B cell (primary cell): Measurements from ENCODE around the gene CPE. TPM values are rescaled to one million over a fixed set of nuclear protein-coding genes. Genes with fewer than 3 reads are reported as not detected.

ENCODE experiments used
- ATAC-seq: fragments of 200-7000 bp; cut with Tn5 transposase; one replicate; pipeline ENCODE4 v1.10.0; 2021; ENCODE audit warnings: low read depth, mild to moderate bottlenecking, moderate number of reproducible peaks, moderate library complexity
- CTCF ChIA-PET: fragments of 350-600 bp; sonication (Branson Sonifier 250); formaldehyde crosslinking; loops from one replicate; lab custom pipeline; 2021; ENCODE audit warnings: antibody characterized with exemption, inconsistent platforms; lab: Charles Lee
- POLR2A ChIA-PET: fragments of 350-600 bp; sonication (Branson Sonifier 250); formaldehyde crosslinking; loops from one replicate; lab custom pipeline; 2021; ENCODE audit warnings: antibody characterized with exemption; lab: Charles Lee
- DNase-seq: peaks from one replicate; pipeline ENCODE4 v3.0.0; 2013
- H2AFZ ChIP-seq: 2 replicates; pipeline ENCODE4 v1.6.1; 2012; ENCODE audit warnings: mild to moderate bottlenecking, low read depth, low read length; ENCODE audit not compliant: insufficient read depth, poor library complexity, severe bottlenecking
- H3K27ac ChIP-seq, 2 donors: 1 replicate in 1 of 2; 2 replicates in 1 of 2; pipeline ENCODE4 v1.5.1; 2012 to 2013; ENCODE audit warnings: low read length in 2 of 2, mild to moderate bottlenecking in 2 of 2, moderate library complexity in 1 of 2
- H3K27me3 ChIP-seq, 4 experiments: fragments of 200-600 bp in 1 of 4; sonication (generic) in 1 of 4; replicated peaks in 1 of 4; 1 replicate in 2 of 4; 2 replicates in 2 of 4; pipeline versions ENCODE4 v1.6.1 to v1.7.0; 2013 to 2016; ENCODE audit warnings: low read length in 3 of 4, mild to moderate bottlenecking in 2 of 4, mixed read lengths in 1 of 4, moderate library complexity in 1 of 4; ENCODE audit not compliant: insufficient read depth in 4 of 4, control insufficient read depth in 3 of 4; ENCODE audit errors: control extremely low read depth in 1 of 4
- H3K36me3 ChIP-seq, 2 experiments: replicated peaks in 1 of 2; 1 replicate in 1 of 2; 2 replicates in 1 of 2; pipeline versions ENCODE4 v1.6.1 to v1.7.1; 2013; ENCODE audit warnings: low read length in 1 of 2; ENCODE audit not compliant: insufficient read depth in 2 of 2, control insufficient read depth in 1 of 2; ENCODE audit errors: control extremely low read depth in 1 of 2, extremely low read depth in 1 of 2
- H3K4me1 ChIP-seq, 2 donors: fragments of 200-600 bp in 1 of 2; sonication (generic) in 1 of 2; 1 replicate in 1 of 2; 2 replicates in 1 of 2; pipeline versions ENCODE4 v1.5.1 to v1.6.1; 2013 to 2017; ENCODE audit warnings: low read length in 2 of 2; ENCODE audit not compliant: control insufficient read depth in 2 of 2, insufficient read depth in 2 of 2
- H3K4me2 ChIP-seq: replicated peaks from 2 replicates; pipeline ENCODE3; 2012; ENCODE audit warnings: mild to moderate bottlenecking, low read depth, low read length; ENCODE audit not compliant: poor library complexity, severe bottlenecking
- H3K4me3 ChIP-seq, 5 experiments: fragments of 200-600 bp in 1 of 5; sonication (generic) in 1 of 5; 1 replicate in 3 of 5; 2 replicates in 2 of 5; pipeline versions ENCODE4 v1.5.1 to v1.7.0; 2011 to 2016; ENCODE audit warnings: low read length in 4 of 5, mild to moderate bottlenecking in 4 of 5, low read depth in 2 of 5, control low read depth in 1 of 5, moderate library complexity in 1 of 5; ENCODE audit not compliant: insufficient read depth in 1 of 5; ENCODE audit errors: control extremely low read depth in 1 of 5, extremely low read depth in 1 of 5
- H3K79me2 ChIP-seq: fragments of 200-600 bp; sonication (generic); one replicate; pipeline ENCODE4 v1.6.0; 2016; ENCODE audit warnings: low read length; ENCODE audit not compliant: control insufficient read depth, insufficient read depth
- H3K9ac ChIP-seq: fragments of 200-600 bp; sonication (generic); 2 replicates; pipeline ENCODE4 v1.6.1; 2017; ENCODE audit warnings: mild to moderate bottlenecking, low read length, moderate library complexity
- H3K9me3 ChIP-seq, 3 donors: one replicate each; pipeline versions ENCODE4 v1.6.1 to v1.7.1; 2013; ENCODE audit warnings: low read length in 2 of 3; ENCODE audit not compliant: control insufficient read depth in 2 of 3, insufficient read depth in 1 of 3; ENCODE audit errors: control extremely low read depth in 1 of 3
- H4K20me1 ChIP-seq: 2 replicates; pipeline ENCODE4 v1.6.0; 2012; ENCODE audit warnings: mild to moderate bottlenecking, low read length; ENCODE audit not compliant: insufficient read depth, control insufficient read depth, poor library complexity, severe bottlenecking
- H3K27ac Mint-ChIP-seq: one replicate; pipeline ENCODE4 v1.8.0; 2021; ENCODE audit warnings: mixed read lengths
- H3K27me3 Mint-ChIP-seq: one replicate; pipeline ENCODE4 v1.8.0; 2021; ENCODE audit warnings: mixed read lengths
- H3K4me1 Mint-ChIP-seq: one replicate; pipeline ENCODE4 v1.8.0; 2021; ENCODE audit warnings: mixed read lengths
- H3K4me3 Mint-ChIP-seq: one replicate; pipeline ENCODE4 v1.8.0; 2021; ENCODE audit warnings: mixed read lengths
- H3K9me3 Mint-ChIP-seq: one replicate; pipeline ENCODE4 v1.8.0; 2022; ENCODE audit warnings: mixed read lengths; ENCODE audit not compliant: insufficient read depth
- CTCF ChIP-seq: fragments of 200-600 bp; IDR thresholded peaks from one replicate; pipeline ENCODE4 v1.8.0; 2022; ENCODE audit warnings: antibody characterized with exemption, mild to moderate bottlenecking
- EZH2 ChIP-seq: IDR thresholded peaks from 2 replicates; pipeline ENCODE4 v1.6.1; 2012; ENCODE audit warnings: borderline replicate concordance, low read depth, mild to moderate bottlenecking, moderate library complexity, low read length; ENCODE audit not compliant: insufficient read depth, poor library complexity, severe bottlenecking
- WGBS: methylation state at CpG from one replicate; pipeline ENCODE4 v1.1.5; 2013; ENCODE audit warnings: missing lambda C conversion rate; ENCODE audit not compliant: insufficient coverage; 5-methylcytosine and 5-hydroxymethylcytosine counted together
- intact Hi-C: fragments of 100-400 bp; cut with micrococcal nuclease; formaldehyde crosslinking; loops from one replicate; pipeline ENCODE4 v1.10.0; 2022
- polyA plus RNA-seq: library from polyadenylated mRNA; depleted of rRNA; stranded (reverse); fragments of >200 nt; gene quantifications from 2 replicates; pipeline ENCODE4 v1.2.3, GENCODE V29; 2012
- total RNA-seq, 2 donors: library from RNA; stranded (reverse); fragments of 120-200 nt in 1 of 2; gene quantifications; 1 replicate in 1 of 2; 2 replicates in 1 of 2; pipeline versions ENCODE4 v1.2.3 to v1.2.4, GENCODE V29; 2013 to 2022

Gene CPE
- total and polyA plus RNA-seq, 2 donors (not counting 1 experiment from before 2014, with no cell fraction given), result not detected

- H3K4me1 ChIP-seq, result peaks cover 22 to 28% of the 10 kb centered on the region in 2 donors
These were observed 48.1 kb upstream of the CPE start for GRCh38 chr4:165330666-165331065.

GRCh38 chr4:165331359-165331758, 47.4 kb upstream of the CPE start:
- no peak overlapping the region for H3K4me3 Mint-ChIP-seq
- peaks cover 2 to 11% of the 10 kb centered on the region in 2 experiments for H3K36me3 ChIP-seq
- intact Hi-C loops, result no loop called here

More at GRCh38 chr4:165330666-165331065, 48.1 kb upstream of the CPE start:
- no peak overlapping the region for H3K27ac ChIP-seq
- 100% methylated on average over 3 of the region's 5 CpGs for whole genome bisulfite sequencing
- H3K27me3 ChIP-seq, result no peaks in the 10 kb centered on the region
- Mint-ChIP-seq H3K4me3 (no peak overlapping the region), H3K4me1 (peaks cover 31% of the 10 kb centered on the region), H3K27me3 (no peaks in the 10 kb centered on the region), H3K9me3 (no peaks in the 10 kb centered on the region), H3K27ac (no peak overlapping the region)
- ATAC-seq (no peak), DNase-seq (no peak)
- no peak overlapping the region for H2AFZ ChIP-seq
- H3K9me3 ChIP-seq, result no peaks in the 10 kb centered on the region
- no peak overlapping the region for H3K9ac ChIP-seq
- ChIA-PET CTCF (interaction anchor here (1.3 kb wide), 1 partner anchor 199 kb away, joined by 4 read pairs; no protein-coding TSS in a partner anchor), POLR2A (no interaction called here)
- TF ChIP-seq CTCF (no peak), EZH2 (no peak)
- H3K36me3 ChIP-seq, result peaks cover 2 to 11% of the 10 kb centered on the region in 2 experiments
- no peak overlapping the region for H3K4me3 ChIP-seq
- no peak overlapping the region for H3K4me2 ChIP-seq
- H4K20me1 ChIP-seq, result peaks cover 20% of the 10 kb centered on the region
- intact Hi-C loops, result no loop called here
- peaks cover 66% of the 10 kb centered on the region for H3K79me2 ChIP-seq

More at GRCh38 chr4:165331359-165331758, 47.4 kb upstream of the CPE start:
- Histone ChIP-seq H3K4me1 (peaks cover 19 to 25% of the 10 kb centered on the region in 2 donors), H3K27me3 (no peaks in the 10 kb centered on the region), H3K9me3 (no peaks in the 10 kb centered on the region), H4K20me1 (peaks cover 20% of the 10 kb centered on the region), H3K27ac (no peak overlapping the region), H3K4me3 (no peak overlapping the region), H2AFZ (no peak overlapping the region), H3K79me2 (peaks cover 66% of the 10 kb centered on the region), H3K9ac (no peak overlapping the region), H3K4me2 (no peak overlapping the region)
- Mint-ChIP-seq H3K27me3 (no peaks in the 10 kb centered on the region), H3K9me3 (no peaks in the 10 kb centered on the region), H3K4me1 (peaks cover 27% of the 10 kb centered on the region), H3K27ac (no peak overlapping the region)
- WGBS, result 92% methylated on average over 1 of the region's 1 CpG
- CTCF ChIA-PET, result no interaction called here
- POLR2A ChIA-PET, result no interaction called here
- DNase-seq, result no peak
- TF ChIP-seq CTCF (no peak), EZH2 (no peak)
- ATAC-seq, result no peak
